Ascending aorta (tissue), 2 donors: Measurements from ENCODE around the gene PPP1R1C. TPM values are rescaled to one million over a fixed set of nuclear protein-coding genes. Genes with fewer than 3 reads are reported as not detected.

Experiments used
- DNase-seq, 2 donors: peaks; one replicate each; pipeline ENCODE4 v3.0.0-alpha.2; 2019; ENCODE audit warnings: low spot score in 2 of 2
- H3K27ac ChIP-seq, 2 donors: fragments of 200-600 bp; sonication (generic); one replicate each; pipeline ENCODE4 v1.5.1; 2016 to 2017; ENCODE audit warnings: mild to moderate bottlenecking in 1 of 2
- H3K27me3 ChIP-seq: fragments of 200-600 bp; sonication (generic); one replicate; pipeline ENCODE4 v1.5.1; 2017
- H3K36me3 ChIP-seq, 2 donors: fragments of 200-600 bp; sonication (generic); one replicate each; pipeline ENCODE4 v1.5.1; 2016
- H3K4me1 ChIP-seq, 2 donors: fragments of 200-600 bp; sonication (generic); one replicate each; pipeline ENCODE4 v1.5.1; 2016 to 2017; ENCODE audit warnings: mild to moderate bottlenecking in 1 of 2
- H3K4me3 ChIP-seq, 2 donors: fragments of 200-600 bp; sonication (generic); one replicate each; pipeline ENCODE4 v1.5.1; 2016 to 2017; ENCODE audit warnings: mild to moderate bottlenecking in 1 of 2
- H3K9me3 ChIP-seq, 2 donors: fragments of 200-600 bp; sonication (generic); one replicate each; pipeline ENCODE4 v1.5.1; 2016
- CTCF ChIP-seq, 3 experiments: fragments of 200-600 bp in 2 of 3; fragments of 450-650 bp in 1 of 3; sonication (generic) in 2 of 3; IDR thresholded peaks; one replicate each; pipeline ENCODE4 v1.5.1; 2016 to 2019; ENCODE audit warnings: antibody characterized with exemption in 3 of 3, mild to moderate bottlenecking in 1 of 3, moderate library complexity in 1 of 3
- intact Hi-C: fragments of 100-400 bp; cut with DNase I; formaldehyde crosslinking; loops from one replicate; pipeline ENCODE4 v1.15.1; 2023
- total RNA-seq: library from RNA; depleted of rRNA; stranded (reverse); fragments of >200 nt; gene quantifications from one replicate; pipeline ENCODE4 v1.1.0, GENCODE V29; 2016

The PPP1R1C gene
- total RNA-seq, 1 donor from 2014 or later, result not detected

DNA sequence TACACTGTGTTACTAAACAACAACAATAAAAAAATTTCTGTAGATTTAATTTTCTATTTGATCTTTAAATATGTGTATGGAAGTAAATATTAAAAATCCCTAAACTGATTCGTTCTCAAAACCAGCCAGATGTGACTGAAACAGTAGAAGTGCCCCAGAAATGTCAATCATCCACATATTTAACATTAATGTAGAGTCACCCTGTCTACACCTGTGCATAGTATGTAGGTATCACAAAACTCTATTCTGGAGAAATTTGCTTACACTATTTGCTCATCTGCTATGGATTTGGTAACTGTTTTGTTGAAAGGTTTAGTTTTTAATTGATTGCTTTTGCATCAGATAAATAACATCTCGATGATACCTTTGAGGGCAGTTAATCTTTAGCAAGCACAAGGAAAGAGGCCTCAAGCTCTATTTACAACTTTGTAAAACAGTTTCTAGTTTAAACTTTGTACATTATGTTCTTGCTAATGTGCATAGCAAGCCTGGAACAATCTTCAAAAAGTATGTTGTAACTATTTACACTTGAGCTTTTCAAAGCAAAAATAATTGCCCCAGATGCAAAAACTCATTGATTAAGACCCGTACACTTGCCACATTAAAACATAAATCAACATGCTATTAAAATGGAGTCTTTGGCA is 76.8 kb downstream of the PPP1R1C start:
- intact Hi-C loops, result no loop called here
- no peaks in the 10 kb centered on the region for H3K36me3 ChIP-seq
- peaks cover 5 to 20% of the 10 kb centered on the region in 2 donors for H3K4me1 ChIP-seq
- H3K9me3 ChIP-seq, result no peaks in the 10 kb centered on the region
- TF ChIP-seq CTCF (IDR thresholded peaks at IDR 0.05), result no peak
- no peak overlapping the region for H3K27ac ChIP-seq
- no peak for DNase-seq
- H3K27me3 ChIP-seq, result no peaks in the 10 kb centered on the region
- H3K4me3 ChIP-seq, result no peak overlapping the region

DNA sequence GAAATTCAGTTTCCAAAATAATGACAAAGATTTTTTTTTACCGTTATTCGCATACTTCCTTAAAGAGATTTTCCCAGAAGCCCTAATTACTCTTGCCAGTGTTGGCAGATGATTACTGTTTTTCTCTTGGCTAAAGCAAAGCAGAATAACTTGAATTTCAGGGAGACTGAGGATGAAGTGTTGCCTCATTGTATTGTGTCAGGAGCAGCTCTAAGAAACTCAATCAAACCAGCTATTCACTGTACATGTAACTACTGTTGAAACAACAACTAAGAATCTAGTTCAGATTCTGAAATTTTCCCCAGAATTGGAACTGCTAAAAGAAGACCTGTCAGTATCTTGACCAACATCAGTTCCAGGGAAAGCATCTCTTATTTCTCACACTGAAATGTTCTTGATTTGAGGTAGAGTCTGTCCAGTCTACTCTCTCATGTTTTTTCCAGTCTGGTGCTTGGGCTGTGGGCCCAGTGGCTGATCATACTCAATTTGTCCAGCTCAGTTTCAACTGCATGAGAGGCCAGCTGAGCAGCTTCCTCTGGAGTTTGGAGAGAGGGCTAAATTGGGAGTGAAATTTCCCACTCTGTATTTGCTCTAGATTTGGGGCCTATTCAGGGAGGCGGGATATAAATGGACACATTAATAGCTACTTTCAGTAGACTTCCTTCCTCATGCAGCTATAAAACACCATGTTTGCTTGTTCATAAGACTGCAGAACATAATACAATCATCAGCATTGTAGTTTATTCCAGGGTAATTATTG is 78.5 kb downstream of the PPP1R1C start:
- H3K27ac ChIP-seq, result peak overlapping the region; percentile 45 to 57
- intact Hi-C loops, result no loop called here
- no peak for DNase-seq
- no peak for TF ChIP-seq CTCF (IDR thresholded peaks at IDR 0.05)
- H3K27me3 ChIP-seq, result no peaks in the 10 kb centered on the region
- H3K4me1 ChIP-seq, result peaks cover 5 to 21% of the 10 kb centered on the region in 2 donors
- no peak overlapping the region for H3K4me3 ChIP-seq
- H3K36me3 ChIP-seq, result no peaks in the 10 kb centered on the region
- H3K9me3 ChIP-seq, result no peaks in the 10 kb centered on the region

DNA sequence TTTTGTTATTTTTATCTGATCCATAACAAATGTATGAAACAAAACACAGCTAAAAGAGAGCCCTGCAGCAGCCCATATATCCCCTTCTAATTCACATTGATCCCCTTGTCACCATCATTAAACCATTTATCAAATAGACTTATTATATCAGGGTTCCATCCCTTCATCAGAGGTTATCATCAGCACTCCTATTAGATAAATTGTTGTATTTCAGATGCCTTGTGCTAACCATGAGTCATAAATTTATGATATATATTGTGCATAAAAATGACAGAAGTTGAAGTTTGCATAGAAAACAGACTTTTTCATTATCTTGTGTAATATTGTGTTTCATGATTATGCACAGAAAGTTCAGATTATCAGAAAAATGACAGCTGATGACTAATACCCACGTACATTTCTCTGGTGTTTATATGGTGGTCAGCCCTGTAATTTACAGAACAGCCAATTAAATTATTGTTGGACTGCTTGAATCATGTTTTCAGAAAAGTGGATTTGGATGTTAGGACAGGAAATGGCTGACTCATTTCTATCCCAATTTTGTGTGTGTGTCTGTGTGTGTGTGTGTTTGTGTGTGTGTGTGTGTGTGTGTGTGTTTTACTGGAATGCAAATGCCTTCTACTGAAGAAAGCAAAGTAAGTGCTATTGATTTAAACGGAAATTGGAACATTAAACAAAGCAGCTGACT is 80.9 kb downstream of the PPP1R1C start:
- intact Hi-C loops, result no loop called here
- Histone ChIP-seq H3K9me3 (no peaks in the 10 kb centered on the region), H3K4me3 (no peak overlapping the region)

DNA sequence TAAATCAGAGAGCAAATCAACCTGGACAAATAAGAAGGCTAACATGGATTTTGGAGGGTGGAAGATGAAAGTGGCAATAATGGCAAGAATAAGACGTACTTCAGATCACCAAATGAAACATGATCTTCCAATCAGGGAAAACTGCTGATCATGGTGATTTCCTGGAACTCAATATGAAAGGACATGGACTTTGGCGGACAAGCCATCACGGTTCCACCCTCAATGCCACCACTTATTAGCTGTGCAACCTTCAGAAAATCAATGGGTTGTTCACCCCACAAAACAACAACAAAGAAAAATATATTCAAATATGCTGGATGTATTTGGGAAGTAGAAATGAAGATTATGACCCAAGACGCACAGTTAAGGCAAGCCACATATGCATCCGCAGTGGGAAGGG is 81.7 kb downstream of the PPP1R1C start:
- Histone ChIP-seq H3K4me1 (peaks cover 5 to 25% of the 10 kb centered on the region in 2 donors), H3K4me3 (no peak overlapping the region), H3K27me3 (no peaks in the 10 kb centered on the region), H3K9me3 (no peaks in the 10 kb centered on the region), H3K27ac (peak overlapping the region in 1 of 2 donors; percentile 11), H3K36me3 (no peaks in the 10 kb centered on the region)
- DNase-seq, result no peak
- TF ChIP-seq CTCF (IDR thresholded peaks at IDR 0.05), result no peak
- intact Hi-C loops, result no loop called here

More for the DNA sequence above, 80.9 kb downstream of the PPP1R1C start:
- Histone ChIP-seq H3K27me3 (no peaks in the 10 kb centered on the region), H3K36me3 (no peaks in the 10 kb centered on the region), H3K4me1 (peaks cover 5 to 25% of the 10 kb centered on the region in 2 donors), H3K27ac (peak overlapping the region; percentile 39 to 45)
- no peak for DNase-seq
- TF ChIP-seq CTCF (IDR thresholded peaks at IDR 0.05), result no peak

- H3K36me3 ChIP-seq, result no peaks in the 10 kb centered on the region
- H3K4me3 ChIP-seq, result no peak overlapping the region
- H3K9me3 ChIP-seq, result no peaks in the 10 kb centered on the region
- peaks cover 5 to 25% of the 10 kb centered on the region in 2 donors for H3K4me1 ChIP-seq
- DNase-seq, result no peak
- no peak for TF ChIP-seq CTCF (IDR thresholded peaks at IDR 0.05)
- no peaks in the 10 kb centered on the region for H3K27me3 ChIP-seq
- no peak overlapping the region for H3K27ac ChIP-seq
- intact Hi-C loops, result no loop called here
Measured at GRCh38 chr2:182068811-182069210, 83.2 kb downstream of the PPP1R1C start.
